Measurements from ENCODE around the gene SAP25.

GRCh38 chr7:100604028-100604975, 30.6 kb upstream of the SAP25 start:
- TF ChIP-seq CTCF (IDR thresholded peaks at IDR 0.05; ENCODE audit: low read depth, low read length, missing input control): peak; percentile 3
- TF ChIP-seq TAF1 (conservative IDR thresholded peaks at IDR 0.05): no peak
- no peak for TF ChIP-seq NR2F2 (IDR thresholded peaks at IDR 0.05)
- no peak for TF ChIP-seq MAX (IDR thresholded peaks at IDR 0.05)
- TF ChIP-seq YY1 (IDR thresholded peaks at IDR 0.05): no peak
- no peak for TF ChIP-seq ZBTB33 (IDR thresholded peaks at IDR 0.05)
- TF ChIP-seq JUND (IDR thresholded peaks at IDR 0.05): no peak
- TF ChIP-seq REST (IDR thresholded peaks at IDR 0.05): no peak
- peak; percentile 25 to 36 for TF ChIP-seq RAD21 (IDR thresholded peaks at IDR 0.05)
- TF ChIP-seq HNF4A (conservative IDR thresholded peaks at IDR 0.05): no peak
